IMR-90 (cell line): Measurements from ENCODE around the gene USP47.

Experiments used
- CEBPB ChIP-seq: IDR thresholded peaks from 2 replicates; pipeline ENCODE4 v1.6.1; 2012; ENCODE audit warnings: low read depth, low read length, improper control_type of control experiment
- CHD1 ChIP-seq: IDR thresholded peaks from 2 replicates; pipeline ENCODE4 v1.6.1; 2012; ENCODE audit warnings: low read depth, low read length, improper control_type of control experiment
- FOS ChIP-seq: fragments of 150-350 bp; IDR thresholded peaks from 2 replicates; pipeline ENCODE4 v1.6.1; 2016; ENCODE audit warnings: low read depth, low read length
- POLR2A ChIP-seq: IDR thresholded peaks from 2 replicates; pipeline ENCODE4 v1.6.1; 2012; ENCODE audit warnings: mild to moderate bottlenecking, low read depth, low read length
- SMC3 ChIP-seq: fragments of 150-350 bp; IDR thresholded peaks from 2 replicates; pipeline ENCODE4 v1.6.1; 2016; ENCODE audit warnings: low read depth, mild to moderate bottlenecking, antibody characterized with exemption, low read length, moderate library complexity
- TF ChIP-seq, protein P1 (sequence below): conservative IDR thresholded peaks from 2 replicates; pipeline ENCODE4 v1.5.1; 2012; ENCODE audit warnings: mild to moderate bottlenecking, low read depth, low read length, improper control_type of control experiment

DNA sequence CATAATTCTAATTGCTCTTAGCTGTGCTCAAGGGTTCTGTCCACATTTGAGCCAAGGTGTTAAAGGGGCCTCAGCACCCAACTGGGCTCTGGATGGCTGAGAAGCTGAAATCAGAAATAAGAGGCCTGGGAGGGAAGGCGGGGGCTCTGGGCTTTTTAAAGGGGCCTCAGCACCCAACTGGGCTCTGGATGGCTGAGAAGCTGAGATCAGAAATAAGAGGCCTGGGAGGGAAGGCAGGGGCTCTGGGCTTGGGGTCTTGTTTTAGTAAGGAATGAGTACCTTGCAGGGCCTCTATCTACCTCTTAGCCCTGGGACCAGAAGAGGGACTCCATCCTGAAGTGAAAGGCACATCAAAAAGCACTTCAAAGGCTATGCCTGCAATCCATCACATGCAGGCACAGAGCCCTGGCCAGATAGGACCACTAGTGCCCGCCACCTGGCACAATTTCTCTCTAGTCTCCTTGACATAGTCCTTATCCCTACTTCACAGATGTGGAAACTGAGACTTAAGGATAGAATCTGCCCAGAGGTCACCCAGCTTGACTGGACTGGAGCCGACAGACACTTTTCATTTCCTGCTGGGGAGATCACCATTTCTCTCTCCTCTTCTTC lies 131.1 kb downstream of the USP47 start:
- TF ChIP-seq, protein P1, sequence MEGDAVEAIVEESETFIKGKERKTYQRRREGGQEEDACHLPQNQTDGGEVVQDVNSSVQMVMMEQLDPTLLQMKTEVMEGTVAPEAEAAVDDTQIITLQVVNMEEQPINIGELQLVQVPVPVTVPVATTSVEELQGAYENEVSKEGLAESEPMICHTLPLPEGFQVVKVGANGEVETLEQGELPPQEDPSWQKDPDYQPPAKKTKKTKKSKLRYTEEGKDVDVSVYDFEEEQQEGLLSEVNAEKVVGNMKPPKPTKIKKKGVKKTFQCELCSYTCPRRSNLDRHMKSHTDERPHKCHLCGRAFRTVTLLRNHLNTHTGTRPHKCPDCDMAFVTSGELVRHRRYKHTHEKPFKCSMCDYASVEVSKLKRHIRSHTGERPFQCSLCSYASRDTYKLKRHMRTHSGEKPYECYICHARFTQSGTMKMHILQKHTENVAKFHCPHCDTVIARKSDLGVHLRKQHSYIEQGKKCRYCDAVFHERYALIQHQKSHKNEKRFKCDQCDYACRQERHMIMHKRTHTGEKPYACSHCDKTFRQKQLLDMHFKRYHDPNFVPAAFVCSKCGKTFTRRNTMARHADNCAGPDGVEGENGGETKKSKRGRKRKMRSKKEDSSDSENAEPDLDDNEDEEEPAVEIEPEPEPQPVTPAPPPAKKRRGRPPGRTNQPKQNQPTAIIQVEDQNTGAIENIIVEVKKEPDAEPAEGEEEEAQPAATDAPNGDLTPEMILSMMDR = no peak
- no peak for TF ChIP-seq POLR2A
- TF ChIP-seq SMC3 = no peak
- no peak for TF ChIP-seq CEBPB
- no peak for TF ChIP-seq CHD1
- TF ChIP-seq FOS = no peak
